Measurements from ENCODE around the gene TMPRSS9.

DNA sequence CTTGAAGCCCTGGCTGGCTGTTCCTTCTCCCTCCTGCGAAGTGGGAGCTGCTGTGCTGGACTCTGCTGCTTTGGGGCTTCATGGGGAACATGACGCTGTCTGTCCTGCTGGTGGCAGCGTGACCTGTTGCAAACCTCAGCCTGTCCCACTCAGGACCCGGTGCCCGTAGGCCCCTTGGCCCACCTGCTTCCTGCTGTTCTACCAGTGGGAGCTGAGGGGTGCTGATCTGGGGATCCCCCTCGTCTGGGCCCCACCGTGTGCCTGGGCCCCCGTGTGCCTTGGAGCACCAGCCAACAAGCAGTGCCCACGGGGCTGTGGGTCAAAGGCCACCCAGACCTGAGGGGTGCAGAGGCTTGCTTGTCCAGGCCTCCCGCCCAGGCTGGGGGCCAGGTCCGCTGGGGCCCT is 26.3 kb upstream of the TMPRSS9 start:
- TF ChIP-seq, protein P1, sequence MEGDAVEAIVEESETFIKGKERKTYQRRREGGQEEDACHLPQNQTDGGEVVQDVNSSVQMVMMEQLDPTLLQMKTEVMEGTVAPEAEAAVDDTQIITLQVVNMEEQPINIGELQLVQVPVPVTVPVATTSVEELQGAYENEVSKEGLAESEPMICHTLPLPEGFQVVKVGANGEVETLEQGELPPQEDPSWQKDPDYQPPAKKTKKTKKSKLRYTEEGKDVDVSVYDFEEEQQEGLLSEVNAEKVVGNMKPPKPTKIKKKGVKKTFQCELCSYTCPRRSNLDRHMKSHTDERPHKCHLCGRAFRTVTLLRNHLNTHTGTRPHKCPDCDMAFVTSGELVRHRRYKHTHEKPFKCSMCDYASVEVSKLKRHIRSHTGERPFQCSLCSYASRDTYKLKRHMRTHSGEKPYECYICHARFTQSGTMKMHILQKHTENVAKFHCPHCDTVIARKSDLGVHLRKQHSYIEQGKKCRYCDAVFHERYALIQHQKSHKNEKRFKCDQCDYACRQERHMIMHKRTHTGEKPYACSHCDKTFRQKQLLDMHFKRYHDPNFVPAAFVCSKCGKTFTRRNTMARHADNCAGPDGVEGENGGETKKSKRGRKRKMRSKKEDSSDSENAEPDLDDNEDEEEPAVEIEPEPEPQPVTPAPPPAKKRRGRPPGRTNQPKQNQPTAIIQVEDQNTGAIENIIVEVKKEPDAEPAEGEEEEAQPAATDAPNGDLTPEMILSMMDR (IDR thresholded peaks at IDR 0.05), result no peak
- no peak for TF ChIP-seq POLR2A (IDR thresholded peaks at IDR 0.05)
